GM19351 (cell line): ENCODE data around the gene TNFRSF4.

Source experiments
- ATAC-seq: cut with Tn5 transposase; IDR thresholded peaks from one replicate; pipeline ENCODE4 v1.9.1; 2021; ENCODE audit warnings: mild to moderate bottlenecking, moderate library complexity; ENCODE audit not compliant: unreplicated experiment

TNFRSF4 gene

DNA sequence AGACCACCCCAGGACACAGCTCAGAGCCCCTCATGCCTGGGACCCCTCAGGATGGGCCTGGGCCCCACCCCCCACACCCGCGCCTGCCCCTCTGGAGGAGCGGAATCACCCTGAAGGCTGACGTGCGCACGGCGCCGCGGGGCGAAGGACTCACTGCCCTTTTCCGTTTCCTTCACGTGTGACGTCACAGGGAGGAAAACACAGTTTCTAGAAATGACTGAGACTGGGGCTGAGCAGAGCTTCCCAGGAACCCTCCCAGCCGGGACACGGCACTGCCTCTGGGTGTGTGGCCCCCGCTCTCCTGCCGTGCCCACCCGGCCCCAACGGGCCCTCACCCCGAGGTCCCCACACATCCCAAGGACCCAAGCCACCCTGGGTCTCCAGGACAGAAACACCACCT, 5.4 kb upstream of the TNFRSF4 start:
- no peak for ATAC-seq

DNA sequence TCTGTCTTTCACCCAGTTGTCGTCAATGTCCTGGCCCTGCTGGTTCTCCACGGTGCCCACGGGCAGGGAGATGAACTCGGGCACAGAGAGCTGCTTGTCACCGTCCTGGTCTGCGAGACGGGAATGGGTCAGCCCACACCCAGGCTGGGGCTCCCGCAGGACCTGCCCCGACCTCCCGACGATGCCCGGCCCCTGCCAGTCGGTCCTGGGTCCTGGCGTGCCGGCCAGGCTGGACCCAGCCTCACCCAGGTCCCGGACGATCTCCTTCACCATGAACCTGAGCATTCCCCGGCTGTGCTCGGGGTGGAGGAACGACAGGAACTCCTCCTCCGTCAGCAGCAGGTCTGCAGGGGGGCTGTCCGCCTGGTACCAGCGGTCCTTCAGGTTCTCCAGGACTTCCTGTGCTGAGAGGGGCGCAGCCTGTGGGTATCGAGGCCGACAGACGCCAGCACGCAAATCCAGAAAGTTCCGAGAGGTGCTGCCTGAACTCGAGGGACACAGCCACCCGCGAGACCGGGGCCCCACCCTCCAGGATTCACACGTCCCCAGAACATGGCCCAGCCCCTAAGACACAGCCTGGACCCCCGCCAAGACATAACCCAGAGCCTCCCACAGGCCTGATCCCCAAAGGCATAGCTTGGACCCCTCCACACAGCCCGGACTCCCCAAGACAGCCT, 4.7 kb upstream of the TNFRSF4 start:
- no peak for ATAC-seq

DNA sequence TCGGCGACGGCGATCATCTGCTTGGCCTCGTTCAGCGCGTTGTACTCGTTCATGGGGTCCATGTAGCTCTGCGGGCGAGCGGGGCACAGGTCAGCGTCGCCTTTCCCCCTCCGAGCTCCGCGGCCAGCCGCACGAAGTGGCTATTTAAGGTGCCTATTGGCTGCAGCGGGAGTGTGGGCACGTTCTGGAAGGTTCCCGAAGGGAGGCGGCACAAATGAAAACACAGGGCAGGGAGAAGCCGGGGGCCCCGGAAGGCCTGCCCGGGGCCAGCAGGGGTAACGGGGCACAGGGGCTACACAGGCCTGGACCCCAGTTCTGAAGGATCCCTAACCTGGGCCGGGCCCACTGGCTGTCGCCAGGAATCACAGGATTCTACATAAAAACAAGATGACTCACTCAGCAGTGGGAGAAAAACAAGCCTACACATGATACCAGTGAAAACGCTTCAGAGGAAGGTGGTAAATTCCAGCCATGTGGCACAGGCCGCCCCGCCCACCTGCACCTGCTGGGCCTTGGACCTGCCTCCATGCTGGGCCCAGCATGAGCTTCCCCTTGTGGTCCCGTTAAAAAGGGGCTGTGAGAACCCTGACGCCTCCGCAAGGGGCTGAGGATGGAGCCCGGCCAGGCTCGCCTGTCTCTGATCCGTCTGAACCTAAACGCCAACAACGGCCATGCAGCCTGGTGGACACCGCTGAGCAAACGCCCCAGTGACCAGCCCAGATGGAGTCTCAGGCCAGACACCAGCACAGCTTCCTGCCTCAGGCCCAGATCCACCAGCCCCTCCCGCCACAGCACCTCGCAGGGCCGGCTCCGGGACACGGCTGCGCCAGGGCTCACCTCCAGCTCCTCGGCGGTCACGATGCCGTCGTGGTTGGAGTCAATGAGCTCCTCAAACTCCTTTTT, 3.9 kb upstream of the TNFRSF4 start:
- no peak for ATAC-seq

DNA sequence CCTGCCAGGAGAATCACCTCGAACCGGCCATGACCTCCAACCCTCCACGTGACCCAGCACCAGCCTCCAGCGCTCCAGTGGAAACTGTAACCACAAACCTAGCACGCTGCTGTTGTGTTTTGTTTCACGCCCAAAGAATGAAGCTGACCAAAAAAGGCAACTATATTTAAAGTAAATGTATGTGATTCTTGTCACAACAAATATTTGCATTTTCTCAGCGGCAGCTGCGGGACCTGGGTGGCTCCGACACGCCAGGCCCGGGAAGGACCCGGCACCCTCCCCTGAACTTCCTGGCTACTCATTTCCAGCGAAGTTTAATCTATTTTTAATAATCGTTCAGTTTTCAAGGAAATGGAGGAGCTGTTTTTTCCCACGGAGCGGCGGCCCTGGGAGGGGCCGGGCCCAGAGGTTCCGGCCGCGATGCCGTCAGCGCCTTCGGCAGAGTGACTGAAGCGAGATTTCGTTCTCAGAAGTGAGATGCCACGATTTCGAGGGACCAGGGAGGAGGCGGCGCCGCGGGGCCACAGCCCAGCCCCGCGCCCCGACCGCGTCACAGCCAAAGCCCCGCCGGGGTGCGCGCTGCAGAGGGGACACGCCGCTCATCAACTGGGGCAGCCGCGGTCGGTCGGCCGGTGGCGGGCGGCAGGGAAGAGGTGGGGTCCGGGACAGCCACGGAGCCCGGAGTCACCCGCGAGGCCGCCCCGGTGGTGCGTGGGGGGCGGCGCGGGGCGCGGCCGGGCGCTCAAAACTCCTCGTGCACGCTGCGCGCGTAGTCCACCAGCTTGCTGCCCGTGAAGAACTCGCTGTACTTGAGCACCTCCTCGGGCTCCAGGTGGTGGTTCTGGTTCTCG, 3.0 kb upstream of the TNFRSF4 start:
- ATAC-seq: no peak

DNA sequence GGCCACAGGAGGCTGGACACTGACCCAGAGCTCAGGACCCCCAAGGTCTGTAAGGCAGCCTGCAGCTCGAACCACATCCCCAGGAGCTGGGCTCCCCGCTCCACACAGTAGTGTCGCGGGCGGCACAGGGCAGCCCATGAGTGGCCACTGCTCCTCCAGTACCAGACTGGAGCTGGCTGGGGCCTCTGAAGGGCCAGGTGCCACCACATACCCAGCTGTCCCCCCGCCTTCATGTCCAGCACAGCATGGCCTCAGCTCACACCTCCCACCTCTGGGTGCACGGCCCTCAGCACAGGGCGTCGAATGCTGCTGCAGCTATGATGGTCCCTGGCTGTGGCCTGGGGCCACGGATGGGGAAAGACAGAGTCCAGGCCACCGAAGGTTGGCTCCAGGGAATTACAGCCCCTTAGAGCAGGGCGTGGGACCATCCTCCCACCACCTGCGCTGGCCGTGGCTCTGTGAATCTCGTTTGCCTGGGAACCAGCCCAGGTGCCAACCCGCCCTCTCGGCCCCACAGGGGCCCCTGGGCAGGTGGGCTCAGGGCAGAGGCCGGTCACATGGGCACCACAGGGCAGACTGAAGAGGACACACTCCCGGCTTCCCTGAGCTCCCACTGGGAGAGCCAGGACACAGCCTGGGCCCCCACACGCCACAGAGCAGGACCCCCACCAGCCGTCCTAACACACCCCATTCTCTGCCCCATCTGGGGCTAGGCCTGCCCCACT, 2.1 kb upstream of the TNFRSF4 start:
- no peak for ATAC-seq

DNA sequence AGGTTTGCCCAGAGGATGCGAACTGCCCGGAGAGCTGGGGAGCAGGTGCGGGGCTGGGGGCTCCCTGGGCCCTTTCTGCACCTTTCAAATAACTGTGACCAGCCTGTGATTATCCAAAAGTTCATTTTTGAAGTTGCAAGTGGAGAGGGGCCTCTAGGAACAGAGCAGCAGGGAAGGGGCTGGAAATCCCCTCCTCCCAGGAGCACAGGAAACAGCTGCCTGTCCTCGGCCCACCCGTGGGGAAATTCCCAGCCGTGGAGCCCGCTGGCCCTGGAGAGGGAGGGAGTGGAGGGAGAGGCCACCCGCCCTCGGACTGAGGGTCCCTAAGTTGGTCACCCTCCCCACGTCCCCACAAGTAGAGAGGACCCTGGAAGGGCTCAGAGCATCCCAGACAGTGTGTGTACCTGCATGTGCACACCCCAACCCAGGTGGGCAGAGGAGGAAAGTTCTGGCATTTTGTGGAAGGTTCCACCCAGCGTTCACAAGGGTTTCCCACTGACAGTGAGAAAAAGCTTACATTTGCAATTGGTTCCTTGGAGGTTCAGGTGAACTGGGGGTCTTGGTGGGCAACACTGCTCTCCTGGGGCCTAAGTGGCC, 1.2 kb upstream of the TNFRSF4 start:
- ATAC-seq: no peak

DNA sequence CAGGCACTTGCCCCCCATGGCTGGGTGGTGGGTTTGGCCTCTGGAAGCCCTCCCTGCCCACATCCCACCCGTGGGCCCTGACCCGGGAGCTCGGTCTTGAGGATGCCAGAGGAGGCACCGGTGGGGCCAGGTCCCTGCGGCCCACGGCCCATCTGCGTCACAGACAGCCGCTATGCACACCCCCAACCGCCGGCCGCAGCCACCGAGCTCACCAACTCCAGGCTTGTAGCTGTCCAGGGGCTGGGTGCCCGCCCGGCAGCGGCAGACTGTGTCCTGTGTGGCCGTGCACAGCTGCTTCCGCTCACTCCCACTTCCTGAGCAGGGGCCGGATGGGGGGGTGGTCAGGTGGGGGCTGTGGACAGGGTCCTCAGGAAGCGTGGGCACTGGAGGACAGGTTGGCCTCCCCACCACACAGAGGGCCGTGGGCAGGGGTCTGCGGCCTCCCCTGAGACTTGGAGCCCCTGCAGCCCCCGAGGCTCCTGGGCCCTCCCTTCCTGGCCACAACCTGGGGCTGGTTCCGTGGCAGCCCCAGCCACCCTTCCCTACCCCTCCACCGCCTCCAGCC, 1.1 kb downstream of the TNFRSF4 start:
- no peak for ATAC-seq

DNA sequence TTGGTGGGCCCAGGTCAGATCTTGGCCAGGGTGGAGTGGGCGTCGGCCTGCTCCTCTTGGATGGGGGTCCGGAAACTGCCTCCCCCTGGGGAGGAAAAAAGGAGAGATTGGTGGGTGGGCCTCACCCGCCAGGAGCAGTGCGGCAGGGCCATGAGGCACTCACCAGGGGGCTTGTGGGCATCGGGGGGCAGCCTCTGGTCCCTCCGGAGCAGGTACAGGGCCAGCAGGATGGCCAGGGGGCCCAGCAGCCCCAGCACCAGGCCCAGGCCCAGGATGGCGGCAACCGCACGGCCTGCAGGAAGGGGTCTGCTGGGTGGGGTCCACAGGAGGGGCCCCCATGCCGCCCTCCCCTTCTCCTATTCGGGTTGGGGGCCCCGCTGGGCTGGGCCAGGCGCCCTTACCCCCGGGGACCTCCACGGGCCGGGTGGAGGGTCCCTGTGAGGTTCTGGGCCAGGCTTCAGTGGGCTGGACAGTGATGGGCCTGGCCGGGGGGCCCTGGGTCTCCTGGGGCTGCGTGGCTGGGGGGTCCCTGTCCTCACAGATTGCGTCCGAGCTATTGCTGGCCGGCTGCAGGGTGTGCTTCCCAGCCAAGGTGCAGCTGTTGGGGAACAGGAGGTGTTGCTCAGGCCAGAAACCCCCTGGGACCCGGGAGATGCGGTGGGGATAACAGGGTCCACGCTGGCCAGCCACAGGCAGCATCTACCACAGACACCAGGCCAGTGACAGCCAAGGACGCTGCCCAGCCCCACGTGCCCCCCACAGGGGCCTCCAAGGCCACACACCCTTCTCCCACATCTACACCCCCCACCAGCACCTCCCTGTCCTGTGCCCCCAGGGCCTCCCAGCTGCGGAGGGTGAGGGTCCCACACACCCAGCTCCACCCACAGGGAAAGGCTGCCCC, 2.2 kb downstream of the TNFRSF4 start:
- no peak for ATAC-seq

DNA sequence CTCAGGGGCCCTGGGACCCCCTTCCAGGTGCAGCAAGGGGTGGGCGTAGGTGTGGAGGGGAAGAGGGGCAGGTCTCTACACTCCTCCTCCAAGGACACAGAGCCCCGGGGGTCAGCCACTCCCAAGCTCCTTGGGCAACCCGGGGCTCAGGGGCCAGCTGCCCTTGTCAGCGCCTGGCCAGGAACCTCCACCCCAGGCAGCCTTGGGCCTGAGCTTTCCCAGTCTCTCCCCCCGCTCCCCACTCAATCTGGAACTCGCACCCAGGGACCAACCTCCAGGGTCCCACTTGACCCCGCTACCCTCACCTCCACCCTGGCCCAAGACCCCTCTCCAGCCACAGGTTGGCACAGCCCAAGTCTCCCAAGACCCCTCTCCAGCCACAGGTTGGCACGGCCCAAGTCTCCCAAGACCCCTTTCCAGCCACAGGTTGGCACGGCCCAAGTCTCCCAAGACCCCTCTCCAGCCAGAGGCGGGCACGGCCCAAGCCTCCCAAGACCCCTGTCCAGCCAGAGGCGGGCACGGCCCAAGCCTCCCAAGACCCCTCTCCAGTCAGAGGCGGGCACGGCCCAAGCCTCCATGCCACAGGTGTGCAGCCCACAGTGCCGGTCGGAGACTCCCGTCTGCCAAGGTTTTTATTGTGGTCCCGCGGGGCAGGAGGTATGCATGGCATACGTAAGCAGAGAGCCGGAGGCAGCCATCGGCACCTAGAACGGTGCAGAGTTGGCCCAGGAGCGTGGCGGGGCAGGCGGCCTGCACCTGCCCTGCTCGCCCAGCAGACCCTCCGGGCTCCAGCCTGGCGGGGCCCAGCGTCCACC, 3.0 kb downstream of the TNFRSF4 start:
- no peak for ATAC-seq

DNA sequence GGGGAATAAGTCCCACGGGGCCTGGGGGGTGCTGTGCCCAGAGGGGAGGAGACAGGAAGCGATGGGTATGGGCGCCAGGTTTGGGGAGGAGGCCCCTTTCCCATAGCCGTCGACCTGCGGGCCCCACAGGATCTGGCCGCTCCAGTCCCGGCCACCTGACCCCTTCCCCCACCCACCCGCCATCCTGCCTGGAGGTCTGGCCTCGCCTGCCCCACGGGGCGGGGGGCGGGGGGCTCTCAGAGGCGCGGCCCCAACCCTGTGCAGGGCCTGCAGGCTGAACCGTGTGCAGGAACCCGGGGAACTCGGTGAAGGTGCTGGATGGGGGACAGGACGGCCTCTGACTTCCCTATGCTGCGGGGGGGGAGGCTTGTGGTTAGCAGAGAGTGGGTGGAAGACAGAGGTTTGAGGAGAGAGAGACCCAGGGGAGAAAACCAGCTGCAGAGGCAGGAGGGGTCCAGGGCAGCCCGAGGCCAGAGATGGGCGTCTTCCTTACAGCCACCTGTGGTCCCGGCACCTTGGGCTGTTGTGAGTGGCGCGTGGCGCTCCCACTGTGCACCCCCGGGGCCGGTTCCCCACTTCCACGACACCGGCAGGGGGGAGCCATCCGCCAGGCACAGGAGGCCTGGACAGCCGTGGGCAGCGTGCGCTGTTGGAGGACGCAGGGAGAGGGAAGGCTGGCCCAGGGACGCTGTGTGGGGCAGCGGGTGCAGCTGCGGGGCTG, 5.1 kb downstream of the TNFRSF4 start:
- no peak for ATAC-seq

DNA sequence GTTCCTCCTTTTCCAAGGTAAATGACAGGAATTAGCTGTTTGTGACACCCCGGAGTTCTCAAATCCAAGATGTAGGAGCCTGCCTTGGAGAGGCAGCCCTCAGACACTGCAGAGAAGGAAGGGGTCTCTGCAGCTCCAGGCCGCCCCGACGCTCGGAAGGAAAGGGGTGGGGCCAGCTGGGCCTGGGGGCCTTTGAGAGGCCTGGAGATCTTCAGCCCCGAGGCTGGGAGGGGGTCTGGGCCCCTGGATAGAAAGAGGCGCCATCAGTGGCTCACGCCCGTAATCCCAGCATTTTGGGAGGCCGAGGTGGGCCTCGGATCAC, 6.4 kb downstream of the TNFRSF4 start:
- no peak for ATAC-seq

DNA sequence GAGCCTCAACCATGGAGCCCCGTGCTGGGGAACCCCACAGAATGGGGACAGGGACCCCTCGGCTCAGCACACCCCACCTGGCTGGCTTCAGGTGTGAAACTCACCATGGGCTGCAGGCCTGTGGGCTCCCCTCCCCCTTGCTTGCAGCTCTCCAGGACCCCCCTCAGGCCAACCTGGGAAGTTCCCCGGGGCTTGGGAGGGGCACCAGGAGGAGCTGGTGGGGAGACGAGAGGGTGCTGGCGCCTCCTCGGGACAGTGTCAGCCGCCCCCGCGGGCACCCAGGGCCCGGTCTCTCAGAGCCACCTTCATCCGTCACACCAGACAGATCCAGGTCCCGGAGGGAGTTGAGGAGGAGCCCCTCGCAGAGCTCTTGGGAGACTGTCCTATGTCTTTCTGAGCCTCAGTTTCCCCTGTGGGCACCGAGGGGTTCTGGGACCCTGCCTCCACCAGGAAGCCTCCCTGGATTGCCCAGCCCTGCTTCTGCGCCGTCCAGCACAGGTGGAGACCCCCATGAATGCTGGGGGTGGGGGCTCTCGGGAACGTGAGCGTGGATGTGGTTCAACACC, 6.9 kb downstream of the TNFRSF4 start:
- ATAC-seq: no peak

DNA sequence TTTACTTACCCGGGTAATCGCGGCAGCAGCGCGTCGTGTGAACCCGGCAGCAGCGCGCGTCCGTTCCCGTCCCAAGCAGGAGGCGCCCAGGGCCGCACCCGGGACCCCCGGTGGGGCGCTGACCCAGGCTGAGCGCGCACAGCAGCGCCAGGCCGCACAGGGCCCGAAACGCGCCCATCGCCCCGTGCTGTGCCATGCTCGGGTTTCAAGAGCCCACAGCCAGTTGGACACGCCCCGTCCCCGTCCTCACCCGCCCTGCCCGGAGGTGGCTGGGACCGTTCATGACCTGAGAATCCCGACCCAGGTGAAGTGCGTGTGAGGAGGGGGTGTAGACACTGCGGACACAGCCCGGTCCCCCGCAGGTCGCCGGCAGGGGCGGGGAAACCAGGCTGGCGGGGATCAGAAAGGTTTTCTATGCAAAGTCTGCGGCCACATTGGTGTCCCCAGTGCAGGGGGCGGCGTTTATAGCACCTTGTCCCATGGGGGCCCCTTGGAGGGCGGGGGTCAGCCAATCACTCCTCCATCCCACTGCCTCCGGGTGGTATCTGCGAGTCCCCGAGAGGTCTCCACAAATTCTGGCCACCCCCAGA, 7.5 kb downstream of the TNFRSF4 start, which contains the start of gene TNFRSF18:
TSS of gene TNFRSF18 (minus strand) at position 217 of the 590 bp plus-strand sequence. CDS start at position 196, 21 bp downstream.
- no peak for ATAC-seq

DNA sequence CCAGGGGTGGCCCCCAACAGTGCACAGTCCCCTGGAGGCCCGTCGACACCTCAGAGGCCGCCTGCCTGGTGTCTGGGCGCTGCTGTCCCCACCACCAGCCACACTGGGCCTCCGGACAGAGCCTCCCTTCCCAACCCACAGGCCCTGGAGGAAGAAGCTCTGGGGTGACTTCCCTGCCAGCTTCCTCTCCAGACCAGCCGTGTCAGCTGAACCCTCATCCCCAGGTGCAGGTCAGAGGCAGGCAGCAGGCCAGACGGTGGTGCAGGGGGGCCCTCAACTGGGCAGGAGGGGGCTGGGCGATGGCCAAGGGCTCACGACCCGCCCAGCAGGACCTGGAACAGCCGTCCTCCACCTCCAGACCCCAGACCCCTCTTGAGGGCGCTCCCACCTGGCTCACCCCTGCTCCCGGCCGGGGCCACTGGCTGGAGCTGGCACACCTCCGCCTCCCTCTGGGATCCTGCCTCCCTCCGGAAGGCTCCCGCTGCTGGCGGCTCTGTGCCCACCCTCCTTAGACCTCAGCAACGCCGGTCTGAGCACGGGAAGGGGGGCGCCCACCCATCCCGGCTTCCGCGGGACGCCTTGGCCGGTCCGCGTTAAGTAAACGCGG, 8.1 kb downstream of the TNFRSF4 start:
- ATAC-seq: no peak

DNA sequence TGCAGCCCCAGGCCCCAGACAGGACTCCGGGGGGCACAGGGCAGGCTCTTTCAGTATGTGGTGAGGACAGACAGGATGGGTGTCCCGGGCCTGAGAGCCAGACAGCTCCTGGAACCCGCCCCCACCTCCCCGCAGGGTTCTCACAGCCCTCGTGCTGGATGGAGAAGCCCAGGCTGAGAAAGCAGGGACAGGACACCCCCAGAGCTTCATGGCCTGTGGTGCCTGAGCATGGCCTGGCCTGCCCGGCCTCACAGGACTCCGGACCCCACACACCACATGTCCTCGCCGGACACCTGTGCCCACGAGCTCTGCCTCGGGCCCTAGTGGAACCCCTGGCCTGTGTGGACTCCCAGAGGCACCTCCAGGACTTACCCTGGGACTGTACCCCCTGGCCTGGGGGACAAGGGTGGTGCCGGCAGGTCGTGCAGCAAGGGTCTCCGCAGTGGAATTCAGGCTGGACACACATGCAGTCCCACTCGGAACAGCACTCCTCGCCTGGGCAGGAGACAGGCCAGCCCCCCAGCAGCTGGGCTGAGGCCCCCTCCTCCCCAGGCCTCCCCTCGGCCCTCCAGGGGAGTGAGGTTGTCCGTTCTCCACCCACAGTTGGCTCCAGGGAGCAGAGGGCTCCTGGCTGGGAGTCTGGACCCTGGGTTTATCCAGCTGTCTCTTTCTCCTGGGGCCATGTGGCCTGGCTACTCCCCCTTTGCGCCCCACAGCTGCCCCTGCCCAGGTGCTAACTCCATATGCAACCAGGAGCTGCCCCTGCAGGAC, 8.8 kb downstream of the TNFRSF4 start:
- ATAC-seq: no peak
